OCI-LY7 (cell line): ENCODE measurements around the gene TP53RK. TPM values are rescaled to one million over a fixed set of nuclear protein-coding genes. Genes with fewer than 3 reads are reported as not detected.

Source experiments
- BruUV-seq: library from RNA; stranded (reverse); fragments of 400-500 nt; replicated peaks from 2 replicates; lab custom pipeline; 2021; lab: Mats Ljungman, UMichigan
- CTCF ChIA-PET: fragments of 300-600 bp; sonication (Branson Sonifier 250); formaldehyde crosslinking; loops from one replicate; lab custom pipeline; 2022; ENCODE audit warnings: antibody characterized with exemption; ENCODE audit not compliant: unreplicated experiment; lab: Charles Lee
- POLR2A ChIA-PET: fragments of 300-600 bp; sonication (Branson Sonifier 250); formaldehyde crosslinking; loops from one replicate; lab custom pipeline; 2022; ENCODE audit warnings: antibody characterized with exemption; lab: Charles Lee
- DNase-seq: peaks from one replicate; pipeline ENCODE4 v3.0.0-alpha.2; 2015; ENCODE audit warnings: low spot score
- H2AFZ ChIP-seq: fragments of 200-600 bp; sonication (generic), shearing (Covaris generic); 2 replicates; pipeline ENCODE4 v1.6.1; 2014; ENCODE audit warnings: mild to moderate bottlenecking, antibody characterized with exemption, low read length, moderate library complexity
- H3K27ac ChIP-seq: fragments of 200-600 bp; sonication (generic); 2 replicates; pipeline ENCODE4 v1.5.1; 2014; ENCODE audit warnings: mixed run types, low read depth, mild to moderate bottlenecking, moderate library complexity, low read length, inconsistent platforms; ENCODE audit not compliant: poor library complexity, severe bottlenecking
- H3K36me3 ChIP-seq: fragments of 200-600 bp; sonication (generic); 2 replicates; pipeline ENCODE4 v1.6.1; 2014; ENCODE audit warnings: mild to moderate bottlenecking, antibody characterized with exemption, low read length, moderate library complexity, mixed read lengths; ENCODE audit not compliant: insufficient read depth
- H3K4me1 ChIP-seq: fragments of 200-600 bp; sonication (generic); 2 replicates; pipeline ENCODE4 v1.5.1; 2014; ENCODE audit warnings: mild to moderate bottlenecking, low read length; ENCODE audit not compliant: insufficient read depth, poor library complexity, severe bottlenecking
- H3K4me2 ChIP-seq: fragments of 200-600 bp; sonication (generic); 2 replicates; pipeline ENCODE4 v1.6.1; 2014; ENCODE audit warnings: mild to moderate bottlenecking, low read length
- H3K4me3 ChIP-seq: fragments of 200-600 bp; sonication (generic); 2 replicates; pipeline ENCODE4 v1.5.1; 2014; ENCODE audit warnings: mild to moderate bottlenecking, low read depth, low read length; ENCODE audit not compliant: poor library complexity, severe bottlenecking
- H3K79me2 ChIP-seq: fragments of 200-600 bp; sonication (generic); 2 replicates; pipeline ENCODE4 v1.6.1; 2016; ENCODE audit warnings: low read depth, mild to moderate bottlenecking, low read length, moderate library complexity, mixed read lengths; ENCODE audit not compliant: insufficient read depth
- H3K9me2 ChIP-seq: fragments of 200-600 bp; sonication (generic); 2 replicates; pipeline ENCODE4 v1.6.1; 2016; ENCODE audit warnings: mild to moderate bottlenecking, low read length, mixed read lengths; ENCODE audit not compliant: insufficient read depth
- H3K9me3 ChIP-seq: fragments of 200-600 bp; sonication (generic); 2 replicates; pipeline ENCODE4 v1.6.1; 2014; ENCODE audit warnings: mild to moderate bottlenecking, mixed run types, low read length, mixed read lengths
- H4K20me1 ChIP-seq: fragments of 200-600 bp; sonication (generic); 2 replicates; pipeline ENCODE4 v1.6.1; 2014; ENCODE audit warnings: mild to moderate bottlenecking, antibody characterized with exemption, low read length, moderate library complexity, mixed read lengths; ENCODE audit not compliant: insufficient read depth
- CTCF ChIP-seq: fragments of 200-600 bp; sonication (generic); conservative IDR thresholded peaks from 2 replicates; pipeline ENCODE4 v1.5.1; 2014; ENCODE audit warnings: mild to moderate bottlenecking, antibody characterized with exemption, low read length, moderate library complexity, mixed read lengths
- EZH2phosphoT487 ChIP-seq: fragments of 200-600 bp; sonication (generic); IDR thresholded peaks from 2 replicates; pipeline ENCODE4 v1.6.1; 2018; ENCODE audit warnings: low read depth, borderline replicate concordance, mild to moderate bottlenecking, mixed run types, antibody characterized with exemption, low read length, moderate library complexity, mixed read lengths
- intact Hi-C: fragments of 100-400 bp; cut with micrococcal nuclease; formaldehyde crosslinking; loops from one replicate; pipeline ENCODE4 v1.10.0; 2022; ENCODE audit not compliant: unreplicated experiment
- total RNA-seq, 2 experiments: library from RNA; depleted of rRNA in 1 of 2; stranded (reverse); fragments of >200 nt in 1 of 2; shearing (Covaris generic) in 1 of 2; gene quantifications; 2 replicates each; pipeline ENCODE4 v1.2.3, GENCODE V29; 2014 to 2022

The TP53RK gene
- total RNA-seq, 2 experiments from 2014 or later, result 18.6 to 32.9 TPM

DNA sequence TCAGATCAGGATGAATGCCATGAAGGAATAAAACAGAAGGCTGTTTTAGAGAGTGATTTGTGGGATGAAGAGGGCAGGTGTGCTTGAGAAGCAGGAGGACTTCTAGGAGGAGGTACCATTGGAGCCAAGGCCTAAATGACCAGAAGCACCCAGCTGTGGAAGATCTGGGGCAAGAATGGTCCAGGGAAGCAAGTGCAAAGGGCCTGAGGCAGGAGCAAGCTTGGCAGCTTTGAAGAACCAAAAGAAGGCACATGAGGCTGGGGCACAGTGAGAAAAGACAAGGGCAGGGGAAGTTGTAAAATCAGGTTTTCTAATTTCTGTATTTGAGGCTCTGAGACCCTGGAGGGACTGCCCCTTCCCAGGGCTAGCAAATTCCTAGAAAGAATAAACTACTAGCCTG lies 47.8 kb downstream of the TP53RK start:
- H3K9me2 ChIP-seq, result no peaks in the 10 kb centered on the region
- H3K36me3 ChIP-seq, result no peaks in the 10 kb centered on the region
- CTCF ChIA-PET, result no interaction called here
- no peaks in the 10 kb centered on the region for H3K79me2 ChIP-seq
- no peak overlapping the region for H3K27ac ChIP-seq
- H3K4me2 ChIP-seq, result no peak overlapping the region
- BruUV-seq, result no TSS peak
- no peak overlapping the region for H3K4me3 ChIP-seq
- POLR2A ChIA-PET, result no interaction called here
- TF ChIP-seq EZH2phosphoT487 (no peak), CTCF (no peak)
- no peaks in the 10 kb centered on the region for H3K4me1 ChIP-seq
- H4K20me1 ChIP-seq, result no peaks in the 10 kb centered on the region
- intact Hi-C loops, result no loop called here
- no peak overlapping the region for H2AFZ ChIP-seq
- DNase-seq, result no peak
- no peaks in the 10 kb centered on the region for H3K9me3 ChIP-seq

GRCh38 chr20:46640536-46641311 lies 48.5 kb downstream of the TP53RK start:
- H3K4me1 ChIP-seq, result no peaks in the 10 kb centered on the region
- CTCF ChIA-PET, result no interaction called here

More at GRCh38 chr20:46640536-46641311, 48.5 kb downstream of the TP53RK start:
- Histone ChIP-seq H4K20me1 (no peaks in the 10 kb centered on the region), H3K79me2 (no peaks in the 10 kb centered on the region), H3K27ac (no peak overlapping the region), H3K4me3 (no peak overlapping the region), H3K9me2 (no peaks in the 10 kb centered on the region), H3K9me3 (no peaks in the 10 kb centered on the region), H3K36me3 (no peaks in the 10 kb centered on the region), H3K4me2 (no peak overlapping the region), H2AFZ (no peak overlapping the region)
- POLR2A ChIA-PET, result interaction anchor here (0.6 kb wide), 1 partner anchor 484 kb away, joined by 5 read pairs; no protein-coding TSS in a partner anchor
- intact Hi-C loops, result no loop called here
- no peak for TF ChIP-seq CTCF
- no peak for TF ChIP-seq EZH2phosphoT487
- DNase-seq, result no peak
- BruUV-seq, result no TSS peak
